ENCODE data around the gene TTLL3. TPM values are rescaled to one million over a fixed set of nuclear protein-coding genes. Genes with fewer than 3 reads are reported as not detected.

TTLL3 gene
- total and polyA plus RNA-seq, 2 donors (not counting 1 experiment from before 2014, with no cell fraction given) = 84.5 to 168 TPM

- ChIA-PET POLR2A (no interaction called here), CTCF (interaction anchor here (0.6 kb wide), 1 partner anchor 16 kb away, joined by 4 read pairs; no protein-coding TSS in a partner anchor)
- intact Hi-C loops (cut with micrococcal nuclease) = no loop called here
- ATAC-seq (ENCODE audit: low read depth) (no peak), DNase-seq (no peak)
- no peaks in the 10 kb centered on the region for H3K27me3 Mint-ChIP-seq
- H3K27ac Mint-ChIP-seq = no peak overlapping the region
- no peaks in the 10 kb centered on the region for H3K27me3 ChIP-seq (replicated peaks in 1 of 4; ENCODE audit: control extremely low read depth in 1 of 4, control insufficient read depth in 3 of 4, insufficient read depth in 4 of 4, low read length in 3 of 4)
- WGBS (ENCODE audit: insufficient coverage) = 95% methylated on average over 6 of the region's 10 CpGs
- no peaks in the 10 kb centered on the region for H3K4me1 ChIP-seq (ENCODE audit: control insufficient read depth in 2 of 2, insufficient read depth in 2 of 2, low read length in 2 of 2)
- H3K9ac ChIP-seq (ENCODE audit: low read length) = no peak overlapping the region
- no peak overlapping the region for H3K4me3 ChIP-seq (ENCODE audit: control extremely low read depth in 1 of 5, extremely low read depth in 1 of 5, insufficient read depth in 1 of 5, low read depth in 2 of 5, low read length in 4 of 5)
- peaks cover 3 to 42% of the 10 kb centered on the region in 2 experiments for H3K36me3 ChIP-seq (replicated peaks in 1 of 2; ENCODE audit: control extremely low read depth in 1 of 2, control insufficient read depth in 1 of 2, extremely low read depth in 1 of 2, insufficient read depth in 2 of 2, low read length in 1 of 2)
- peaks cover 6% of the 10 kb centered on the region for H4K20me1 ChIP-seq (ENCODE audit: control insufficient read depth, insufficient read depth, low read length, poor library complexity, severe bottlenecking)
- peaks cover 7% of the 10 kb centered on the region for H3K79me2 ChIP-seq (ENCODE audit: control insufficient read depth, insufficient read depth, low read length)
- H3K4me1 Mint-ChIP-seq = no peaks in the 10 kb centered on the region
- TF ChIP-seq EZH2 (IDR thresholded peaks at IDR 0.05; ENCODE audit: borderline replicate concordance, insufficient read depth, low read depth, low read length, poor library complexity, severe bottlenecking) = no peak
- TF ChIP-seq CTCF (IDR thresholded peaks at IDR 0.05) = no peak
- no peaks in the 10 kb centered on the region for H3K9me3 Mint-ChIP-seq (ENCODE audit: insufficient read depth)
- no peak overlapping the region for H2AFZ ChIP-seq (ENCODE audit: insufficient read depth, low read depth, low read length, poor library complexity, severe bottlenecking)
- no peak overlapping the region for H3K4me3 Mint-ChIP-seq
- H3K9me3 ChIP-seq (ENCODE audit: control extremely low read depth in 1 of 3, control insufficient read depth in 2 of 3, insufficient read depth in 1 of 3, low read length in 2 of 3) = peaks cover 0 to 3% (median 0%) of the 10 kb centered on the region in 3 donors
- no peak overlapping the region for H3K4me2 ChIP-seq (replicated peaks; ENCODE audit: low read depth, low read length, poor library complexity, severe bottlenecking)
- H3K27ac ChIP-seq (ENCODE audit: low read length in 2 of 2) = no peak overlapping the region
Measured at GRCh38 chr3:9760779-9761505, 49.1 kb upstream of the TTLL3 start.

GRCh38 chr3:9761919-9762318 lies 48.1 kb upstream of the TTLL3 start:
- 100% methylated on average over 5 of the region's 5 CpGs for WGBS (ENCODE audit: insufficient coverage)
- Histone ChIP-seq H3K9me3 (ENCODE audit: control extremely low read depth in 1 of 3, control insufficient read depth in 2 of 3, insufficient read depth in 1 of 3, low read length in 2 of 3) (peaks cover 0 to 3% (median 0%) of the 10 kb centered on the region in 3 donors), H3K36me3 (replicated peaks in 1 of 2; ENCODE audit: control extremely low read depth in 1 of 2, control insufficient read depth in 1 of 2, extremely low read depth in 1 of 2, insufficient read depth in 2 of 2, low read length in 1 of 2) (peaks cover 5 to 32% of the 10 kb centered on the region in 2 experiments), H3K4me3 (ENCODE audit: control extremely low read depth in 1 of 5, extremely low read depth in 1 of 5, insufficient read depth in 1 of 5, low read depth in 2 of 5, low read length in 4 of 5) (no peak overlapping the region), H2AFZ (ENCODE audit: insufficient read depth, low read depth, low read length, poor library complexity, severe bottlenecking) (no peak overlapping the region), H3K27me3 (replicated peaks in 1 of 4; ENCODE audit: control extremely low read depth in 1 of 4, control insufficient read depth in 3 of 4, insufficient read depth in 4 of 4, low read length in 3 of 4) (no peaks in the 10 kb centered on the region), H4K20me1 (ENCODE audit: control insufficient read depth, insufficient read depth, low read length, poor library complexity, severe bottlenecking) (peaks cover 4% of the 10 kb centered on the region), H3K27ac (ENCODE audit: low read length in 2 of 2) (no peak overlapping the region), H3K4me2 (replicated peaks; ENCODE audit: low read depth, low read length, poor library complexity, severe bottlenecking) (no peak overlapping the region), H3K4me1 (ENCODE audit: control insufficient read depth in 2 of 2, insufficient read depth in 2 of 2, low read length in 2 of 2) (no peaks in the 10 kb centered on the region), H3K79me2 (ENCODE audit: control insufficient read depth, insufficient read depth, low read length) (peaks cover 3% of the 10 kb centered on the region), H3K9ac (ENCODE audit: low read length) (no peak overlapping the region)
- CTCF ChIA-PET = no interaction called here
- no peaks in the 10 kb centered on the region for H3K4me1 Mint-ChIP-seq
- no peaks in the 10 kb centered on the region for H3K9me3 Mint-ChIP-seq (ENCODE audit: insufficient read depth)
- H3K27me3 Mint-ChIP-seq = no peaks in the 10 kb centered on the region
- peak overlapping the region; percentile 10 for H3K27ac Mint-ChIP-seq
- no peak overlapping the region for H3K4me3 Mint-ChIP-seq
- intact Hi-C loops (cut with micrococcal nuclease) = no loop called here
- DNase-seq (no peak), ATAC-seq (ENCODE audit: low read depth) (no peak)
- no peak for TF ChIP-seq EZH2 (IDR thresholded peaks at IDR 0.05; ENCODE audit: borderline replicate concordance, insufficient read depth, low read depth, low read length, poor library complexity, severe bottlenecking)
- no peak for TF ChIP-seq CTCF (IDR thresholded peaks at IDR 0.05)
- POLR2A ChIA-PET = interaction anchor here (0.7 kb wide), 1 partner anchor 28 kb away, joined by 3 read pairs; no protein-coding TSS in a partner anchor
